Measurements from ENCODE around the gene MLANA. TPM values are rescaled to one million over a fixed set of nuclear protein-coding genes. Genes with fewer than 3 reads are reported as not detected.

MLANA gene
- total RNA-seq, 1 donor from 2014 or later, result not detected

DNA sequence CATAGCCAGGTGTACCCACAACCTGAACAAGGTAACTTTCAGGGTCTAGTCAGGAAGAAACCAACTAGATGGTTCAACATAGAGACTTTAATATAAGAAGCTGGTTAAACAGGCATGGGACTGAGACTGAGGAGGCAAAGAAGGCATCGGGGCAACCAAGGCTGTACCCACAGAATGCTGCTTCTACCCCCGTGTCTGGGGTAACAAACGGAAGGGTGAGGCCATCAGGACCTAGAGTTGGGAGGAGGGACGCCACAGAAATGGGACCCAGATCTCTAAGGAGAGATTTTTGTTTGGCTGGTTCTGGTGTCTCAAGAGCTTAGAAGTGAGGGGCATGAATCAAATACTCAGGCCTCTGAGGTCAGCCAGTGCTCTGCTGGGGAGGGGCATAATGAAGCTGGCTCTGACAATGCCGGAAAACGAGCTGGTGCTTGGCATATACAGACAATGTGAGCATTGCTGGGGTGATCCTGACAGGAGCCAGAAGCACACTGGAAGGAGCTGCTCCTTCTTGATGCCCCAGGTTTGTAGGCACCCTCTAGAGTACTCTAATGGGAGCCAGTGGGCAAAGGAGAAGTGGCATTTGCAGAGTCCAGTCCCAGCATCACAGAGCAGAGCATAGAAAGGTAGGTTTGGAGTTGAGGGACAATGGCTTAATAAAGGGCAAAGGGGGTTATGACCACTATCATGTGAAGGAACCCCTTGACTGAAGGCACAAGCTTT, 3.7 kb downstream of the MLANA start:
- H4K20me1 ChIP-seq (ENCODE audit: insufficient read depth, low read length), result no peaks in the 10 kb centered on the region
- H3K27me3 ChIP-seq (ENCODE audit: insufficient read depth, low read length), result no peaks in the 10 kb centered on the region
- Mint-ChIP-seq H3K36me3 (ENCODE audit: low read depth, unreplicated experiment) (peaks cover 16% of the 10 kb centered on the region), H3K9me3 (ENCODE audit: unreplicated experiment) (peaks cover 2% of the 10 kb centered on the region), H3K27ac (ENCODE audit: unreplicated experiment) (no peak overlapping the region), H3K4me1 (ENCODE audit: low read depth, unreplicated experiment) (peaks cover 10% of the 10 kb centered on the region), H3K27me3 (ENCODE audit: low read depth, unreplicated experiment) (no peaks in the 10 kb centered on the region), H3K4me3 (ENCODE audit: unreplicated experiment) (no peak overlapping the region)
- H3K4me1 ChIP-seq (ENCODE audit: insufficient read depth, low read length), result no peaks in the 10 kb centered on the region
- FAIRE-seq (no peak), DNase-seq (ENCODE audit: low read depth) (no peak)
- H3K4me3 ChIP-seq (ENCODE audit: insufficient read depth, low read depth, low read length), result no peak overlapping the region
- no peaks in the 10 kb centered on the region for H3K9me3 ChIP-seq (ENCODE audit: insufficient read depth, low read depth, low read length)
- no peak overlapping the region for H3K4me2 ChIP-seq (ENCODE audit: low read length)
- H3K27ac ChIP-seq (ENCODE audit: low read depth, low read length), result no peak overlapping the region
- no peak overlapping the region for H2AFZ ChIP-seq (ENCODE audit: low read depth, low read length)
- H3K36me3 ChIP-seq (ENCODE audit: insufficient read depth, low read length), result peaks cover 3% of the 10 kb centered on the region
- TF ChIP-seq EZH2 (IDR thresholded peaks at IDR 0.05; ENCODE audit: insufficient read depth, low read length), result no peak
- TF ChIP-seq CTCF (IDR thresholded peaks at IDR 0.05; ENCODE audit: insufficient read depth, low read depth, low read length), result no peak
- no peak overlapping the region for H3K9ac ChIP-seq (ENCODE audit: low read length)
- no peaks in the 10 kb centered on the region for H3K79me2 ChIP-seq (ENCODE audit: insufficient read depth, low read length)

DNA sequence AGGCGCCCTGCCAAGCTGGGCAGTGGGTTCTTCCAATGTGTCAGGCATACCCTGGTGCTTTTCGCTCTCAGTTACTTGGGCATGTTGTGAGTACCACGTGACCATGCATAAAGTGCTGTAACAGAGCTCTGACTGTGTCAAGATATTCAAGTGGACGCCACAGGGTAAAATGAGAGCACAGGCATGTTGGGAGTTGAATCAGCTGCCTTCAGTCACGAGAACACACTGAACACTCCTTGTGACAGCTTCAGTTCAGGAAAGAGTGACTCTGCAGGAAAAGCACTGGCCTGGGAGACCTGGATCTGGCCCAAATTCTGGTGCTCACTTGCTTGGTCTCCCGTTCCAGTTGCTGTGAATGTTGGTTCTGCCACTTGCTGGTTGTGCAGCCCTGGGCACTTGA, 5.1 kb downstream of the MLANA start:
- H3K36me3 ChIP-seq (ENCODE audit: insufficient read depth, low read length), result peaks cover 3% of the 10 kb centered on the region
- no peak for DNase-seq (ENCODE audit: low read depth)
- H3K79me2 ChIP-seq (ENCODE audit: insufficient read depth, low read length), result no peaks in the 10 kb centered on the region
- no peak overlapping the region for H3K4me3 ChIP-seq (ENCODE audit: insufficient read depth, low read depth, low read length)
- TF ChIP-seq CTCF (IDR thresholded peaks at IDR 0.05; ENCODE audit: insufficient read depth, low read depth, low read length), result no peak
- TF ChIP-seq EZH2 (IDR thresholded peaks at IDR 0.05; ENCODE audit: insufficient read depth, low read length), result no peak
- no peak overlapping the region for H3K27ac Mint-ChIP-seq (ENCODE audit: unreplicated experiment)
- H3K4me1 ChIP-seq (ENCODE audit: insufficient read depth, low read length), result no peaks in the 10 kb centered on the region
- H3K36me3 Mint-ChIP-seq (ENCODE audit: low read depth, unreplicated experiment), result peaks cover 16% of the 10 kb centered on the region
- no peaks in the 10 kb centered on the region for H3K27me3 Mint-ChIP-seq (ENCODE audit: low read depth, unreplicated experiment)
- no peaks in the 10 kb centered on the region for H3K27me3 ChIP-seq (ENCODE audit: insufficient read depth, low read length)
- no peaks in the 10 kb centered on the region for H3K9me3 ChIP-seq (ENCODE audit: insufficient read depth, low read depth, low read length)
- no peak overlapping the region for H3K27ac ChIP-seq (ENCODE audit: low read depth, low read length)
- no peak overlapping the region for H3K4me3 Mint-ChIP-seq (ENCODE audit: unreplicated experiment)
- H3K4me1 Mint-ChIP-seq (ENCODE audit: low read depth, unreplicated experiment), result peaks cover 10% of the 10 kb centered on the region
- peaks cover 2% of the 10 kb centered on the region for H3K9me3 Mint-ChIP-seq (ENCODE audit: unreplicated experiment)
- H2AFZ ChIP-seq (ENCODE audit: low read depth, low read length), result no peak overlapping the region
- no peak overlapping the region for H3K4me2 ChIP-seq (ENCODE audit: low read length)
- no peaks in the 10 kb centered on the region for H4K20me1 ChIP-seq (ENCODE audit: insufficient read depth, low read length)
- no peak overlapping the region for H3K9ac ChIP-seq (ENCODE audit: low read length)
- no peak for FAIRE-seq

- Histone ChIP-seq H2AFZ (ENCODE audit: low read depth, low read length) (no peak overlapping the region), H4K20me1 (ENCODE audit: insufficient read depth, low read length) (no peaks in the 10 kb centered on the region), H3K4me3 (ENCODE audit: insufficient read depth, low read depth, low read length) (no peak overlapping the region), H3K9ac (ENCODE audit: low read length) (no peak overlapping the region), H3K9me3 (ENCODE audit: insufficient read depth, low read depth, low read length) (no peaks in the 10 kb centered on the region), H3K4me1 (ENCODE audit: insufficient read depth, low read length) (no peaks in the 10 kb centered on the region), H3K27ac (ENCODE audit: low read depth, low read length) (no peak overlapping the region), H3K36me3 (ENCODE audit: insufficient read depth, low read length) (peaks cover 3% of the 10 kb centered on the region), H3K79me2 (ENCODE audit: insufficient read depth, low read length) (no peaks in the 10 kb centered on the region), H3K4me2 (ENCODE audit: low read length) (no peak overlapping the region), H3K27me3 (ENCODE audit: insufficient read depth, low read length) (no peaks in the 10 kb centered on the region)
- no peak overlapping the region for H3K27ac Mint-ChIP-seq (ENCODE audit: unreplicated experiment)
- H3K36me3 Mint-ChIP-seq (ENCODE audit: low read depth, unreplicated experiment), result peaks cover 16% of the 10 kb centered on the region
- no peak overlapping the region for H3K4me3 Mint-ChIP-seq (ENCODE audit: unreplicated experiment)
- H3K27me3 Mint-ChIP-seq (ENCODE audit: low read depth, unreplicated experiment), result no peaks in the 10 kb centered on the region
- H3K9me3 Mint-ChIP-seq (ENCODE audit: unreplicated experiment), result peaks cover 2% of the 10 kb centered on the region
- H3K4me1 Mint-ChIP-seq (ENCODE audit: low read depth, unreplicated experiment), result peaks cover 10% of the 10 kb centered on the region
- no peak for DNase-seq (ENCODE audit: low read depth)
- TF ChIP-seq EZH2 (IDR thresholded peaks at IDR 0.05; ENCODE audit: insufficient read depth, low read length), result no peak
- TF ChIP-seq CTCF (IDR thresholded peaks at IDR 0.05; ENCODE audit: insufficient read depth, low read depth, low read length), result no peak
- no peak for FAIRE-seq
These were observed 6.2 kb downstream of the MLANA start for GRCh38 chr9:5896863-5897262.

Measured in astrocyte (in vitro differentiated cells and primary cell).